Kidney epithelial cell (primary cell): ENCODE measurements around the gene CDK19. TPM values are rescaled to one million over a fixed set of nuclear protein-coding genes. Genes with fewer than 3 reads are reported as not detected.

Experiments
- DNase-seq: peaks from one replicate; pipeline ENCODE4 v3.0.0-alpha.2; 2010; ENCODE audit warnings: low read depth
- H3K27me3 ChIP-seq: 2 replicates; pipeline ENCODE4 v1.6.0; 2011; ENCODE audit warnings: low read length; ENCODE audit not compliant: control insufficient read depth, insufficient read depth
- H3K36me3 ChIP-seq: 2 replicates; pipeline ENCODE4 v1.5.1; 2011; ENCODE audit warnings: low read length; ENCODE audit not compliant: control insufficient read depth, insufficient read depth
- H3K4me3 ChIP-seq: 2 replicates; pipeline ENCODE4 v1.5.1; 2011; ENCODE audit warnings: low read depth, mild to moderate bottlenecking, control low read depth, low read length
- total RNA-seq: library from RNA; depleted of rRNA; stranded (reverse); fragments of >200 nt; gene quantifications from 2 replicates; pipeline ENCODE4 v1.2.3, GENCODE V29; 2015
- TF ChIP-seq, protein P1 (sequence below): IDR thresholded peaks from 2 replicates; pipeline ENCODE4 v1.5.1; 2011; ENCODE audit warnings: mild to moderate bottlenecking, moderate library complexity, low read length, control low read depth, inconsistent platforms; ENCODE audit not compliant: insufficient read depth, poor library complexity, severe bottlenecking

CDK19 gene
- total RNA-seq, 1 donor from 2014 or later: 17.6 TPM

DNA sequence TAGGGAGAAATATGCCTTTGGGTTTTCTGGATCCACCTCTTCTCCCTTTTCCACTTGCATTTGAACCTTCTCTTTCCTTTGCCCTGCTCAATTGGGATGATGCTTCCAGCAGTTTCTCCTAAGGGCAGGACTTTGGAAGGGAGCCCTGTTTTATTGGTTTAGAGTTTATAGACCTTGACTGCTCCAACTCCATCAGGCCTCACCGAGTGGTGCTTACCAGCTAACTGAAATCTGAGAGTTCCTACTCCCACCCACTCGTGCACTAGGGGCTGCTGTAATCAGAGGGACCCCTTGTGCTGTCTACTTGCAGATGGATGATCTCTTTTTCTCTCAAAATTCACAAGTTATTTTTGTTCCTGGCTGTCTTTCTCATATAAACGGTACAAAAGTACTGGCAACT is 217.5 kb downstream of the CDK19 start:
- H3K27me3 ChIP-seq: no peaks in the 10 kb centered on the region
- no peak overlapping the region for H3K4me3 ChIP-seq
- H3K36me3 ChIP-seq: no peaks in the 10 kb centered on the region
- TF ChIP-seq, protein P1, sequence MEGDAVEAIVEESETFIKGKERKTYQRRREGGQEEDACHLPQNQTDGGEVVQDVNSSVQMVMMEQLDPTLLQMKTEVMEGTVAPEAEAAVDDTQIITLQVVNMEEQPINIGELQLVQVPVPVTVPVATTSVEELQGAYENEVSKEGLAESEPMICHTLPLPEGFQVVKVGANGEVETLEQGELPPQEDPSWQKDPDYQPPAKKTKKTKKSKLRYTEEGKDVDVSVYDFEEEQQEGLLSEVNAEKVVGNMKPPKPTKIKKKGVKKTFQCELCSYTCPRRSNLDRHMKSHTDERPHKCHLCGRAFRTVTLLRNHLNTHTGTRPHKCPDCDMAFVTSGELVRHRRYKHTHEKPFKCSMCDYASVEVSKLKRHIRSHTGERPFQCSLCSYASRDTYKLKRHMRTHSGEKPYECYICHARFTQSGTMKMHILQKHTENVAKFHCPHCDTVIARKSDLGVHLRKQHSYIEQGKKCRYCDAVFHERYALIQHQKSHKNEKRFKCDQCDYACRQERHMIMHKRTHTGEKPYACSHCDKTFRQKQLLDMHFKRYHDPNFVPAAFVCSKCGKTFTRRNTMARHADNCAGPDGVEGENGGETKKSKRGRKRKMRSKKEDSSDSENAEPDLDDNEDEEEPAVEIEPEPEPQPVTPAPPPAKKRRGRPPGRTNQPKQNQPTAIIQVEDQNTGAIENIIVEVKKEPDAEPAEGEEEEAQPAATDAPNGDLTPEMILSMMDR: no peak
- no peak for DNase-seq

DNA sequence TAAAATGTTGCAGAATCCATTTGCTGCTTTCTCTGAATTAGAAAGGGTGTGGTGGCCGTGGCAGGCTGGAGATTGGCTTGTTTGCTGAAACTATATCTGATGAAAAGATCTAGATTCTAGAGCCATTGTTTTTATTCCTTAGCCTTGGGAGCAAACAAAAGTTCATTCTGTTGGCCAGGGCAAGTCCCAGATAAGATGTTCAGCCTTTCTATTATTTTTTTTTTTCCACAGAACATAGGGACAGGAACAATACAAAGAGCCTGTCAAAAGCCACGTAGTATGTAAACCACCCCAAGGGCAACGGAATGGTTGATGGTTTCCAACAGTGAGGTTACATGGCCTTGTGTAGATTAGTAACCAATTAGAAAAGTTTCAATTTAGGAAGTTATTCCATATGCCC is 218.9 kb downstream of the CDK19 start:
- no peaks in the 10 kb centered on the region for H3K36me3 ChIP-seq
- H3K27me3 ChIP-seq: no peaks in the 10 kb centered on the region
- DNase-seq: no peak
- TF ChIP-seq, protein P1: no peak
- H3K4me3 ChIP-seq: no peak overlapping the region

- no peak for DNase-seq
- no peak overlapping the region for H3K4me3 ChIP-seq
- TF ChIP-seq, protein P1: no peak
- no peaks in the 10 kb centered on the region for H3K27me3 ChIP-seq
- no peaks in the 10 kb centered on the region for H3K36me3 ChIP-seq
Observed at GRCh38 chr6:110595112-110595511, 220.2 kb downstream of the CDK19 start.

DNA sequence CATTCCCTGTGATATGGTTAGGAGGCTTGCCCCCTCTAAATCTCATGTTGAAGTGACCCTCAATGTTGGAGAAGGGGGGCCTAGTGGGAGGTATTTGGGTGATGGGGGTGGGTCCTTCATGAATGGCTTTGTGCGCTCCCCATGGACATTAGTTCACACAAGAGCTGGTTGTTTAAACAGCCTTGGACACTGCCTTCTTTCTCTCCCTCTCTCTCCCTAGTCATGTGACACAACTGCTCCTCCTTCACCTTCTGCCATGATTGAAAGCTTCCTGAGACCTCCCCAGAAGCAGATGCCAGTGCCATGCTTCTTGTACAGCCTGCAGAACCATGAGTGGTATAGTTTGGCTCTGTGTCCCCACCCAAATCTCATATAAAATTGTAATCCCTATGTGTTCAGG is 221.6 kb downstream of the CDK19 start:
- TF ChIP-seq, protein P1: no peak
- Histone ChIP-seq H3K4me3 (no peak overlapping the region), H3K27me3 (no peaks in the 10 kb centered on the region), H3K36me3 (no peaks in the 10 kb centered on the region)
- no peak for DNase-seq

DNA sequence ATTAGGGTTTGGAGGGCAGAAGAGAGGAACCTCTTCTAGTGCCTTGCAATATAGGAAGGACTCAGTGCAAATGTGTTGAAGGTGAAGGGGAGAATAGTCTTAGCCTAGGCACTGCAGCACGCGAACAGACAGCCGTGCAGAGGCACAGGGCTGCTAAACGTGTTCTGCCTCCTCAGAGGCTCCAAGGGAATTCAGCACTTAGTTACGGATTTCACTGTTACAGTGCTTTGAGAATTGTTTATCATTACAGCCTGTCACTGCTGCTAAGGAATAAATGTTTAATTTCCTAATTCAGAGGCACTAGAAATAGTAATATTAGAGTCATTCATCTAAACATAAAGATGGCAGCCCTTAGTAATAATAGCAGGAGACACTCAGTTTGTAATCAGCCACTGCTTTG is 222.5 kb downstream of the CDK19 start:
- no peak for DNase-seq
- H3K4me3 ChIP-seq: no peak overlapping the region
- H3K36me3 ChIP-seq: no peaks in the 10 kb centered on the region
- TF ChIP-seq, protein P1: no peak
- H3K27me3 ChIP-seq: no peaks in the 10 kb centered on the region

DNA sequence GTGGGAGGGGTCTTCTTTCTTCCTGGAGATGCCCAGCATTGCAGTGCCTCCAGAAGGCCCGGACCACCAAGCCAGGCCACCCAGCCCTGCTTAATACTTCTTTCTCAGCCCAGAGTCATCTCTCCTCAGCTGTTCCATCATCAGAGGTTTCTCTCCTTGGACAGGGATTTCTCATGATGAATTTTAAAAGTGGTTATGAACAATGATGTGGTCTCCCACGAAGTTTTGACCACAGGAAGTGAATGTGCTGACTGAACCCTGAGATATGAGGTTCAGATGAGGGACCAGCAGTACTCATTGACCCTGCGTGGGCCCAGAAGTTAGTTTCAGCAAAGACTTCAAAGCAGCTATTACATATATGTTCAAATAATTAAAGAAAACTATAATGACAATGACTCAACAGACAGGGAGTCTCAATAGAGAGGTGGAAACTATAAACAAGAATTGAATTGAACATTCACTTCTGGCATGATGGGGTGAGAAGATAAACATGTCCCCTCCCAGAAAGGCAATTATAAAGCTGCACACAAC is 224.4 kb downstream of the CDK19 start:
- no peak for DNase-seq
- Histone ChIP-seq H3K4me3 (no peak overlapping the region), H3K36me3 (no peaks in the 10 kb centered on the region), H3K27me3 (no peaks in the 10 kb centered on the region)
- TF ChIP-seq, protein P1: no peak
